ENCODE data around the gene SH3RF3.

SH3RF3 gene

DNA sequence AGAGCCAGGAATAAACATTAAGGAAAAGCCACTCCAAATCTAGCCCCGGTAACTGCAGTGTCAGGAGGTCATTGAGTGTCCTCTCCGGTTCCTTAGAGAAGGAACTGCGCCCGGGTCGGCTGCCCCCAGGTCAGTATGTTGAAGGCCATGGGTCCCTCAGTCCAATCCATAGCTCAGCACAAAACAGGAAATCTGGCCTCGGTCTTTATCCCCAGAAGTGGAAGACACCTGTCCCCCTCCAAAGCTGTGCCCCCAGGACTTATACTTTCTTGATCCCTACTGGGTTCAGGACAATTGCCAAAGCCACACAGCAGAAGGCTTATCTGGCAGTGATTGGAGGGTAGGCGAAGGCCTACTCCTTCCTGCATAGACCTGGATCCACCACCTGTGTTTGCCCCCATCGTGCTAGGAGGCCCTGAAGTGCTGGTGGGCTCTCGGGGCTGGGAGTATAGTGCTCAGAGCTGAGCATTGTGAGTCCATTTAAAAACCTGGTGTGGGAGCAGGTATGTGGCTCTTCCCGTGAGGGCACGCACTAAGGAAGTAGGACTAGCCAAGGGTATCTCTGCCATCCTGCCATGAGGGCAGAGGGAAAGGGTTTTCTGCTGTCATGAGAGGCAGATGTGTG, 306.2 kb downstream of the SH3RF3 start:
- Histone ChIP-seq H3K79me2 (no peaks in the 10 kb centered on the region), H3K9ac (no peak overlapping the region), H3K9me3 (ENCODE audit: control insufficient read depth, low read length) (no peaks in the 10 kb centered on the region), H3K27ac (no peak overlapping the region), H3K4me2 (ENCODE audit: low read length) (no peak overlapping the region), H3K4me3 (ENCODE audit: low read depth, low read length) (no peak overlapping the region), H3K36me3 (ENCODE audit: control insufficient read depth, insufficient read depth, low read length) (no peaks in the 10 kb centered on the region), H3K27me3 (ENCODE audit: control insufficient read depth, insufficient read depth, low read length) (no peaks in the 10 kb centered on the region), H2AFZ (no peak overlapping the region), H3K4me1 (no peaks in the 10 kb centered on the region)
- TF ChIP-seq, protein P1, sequence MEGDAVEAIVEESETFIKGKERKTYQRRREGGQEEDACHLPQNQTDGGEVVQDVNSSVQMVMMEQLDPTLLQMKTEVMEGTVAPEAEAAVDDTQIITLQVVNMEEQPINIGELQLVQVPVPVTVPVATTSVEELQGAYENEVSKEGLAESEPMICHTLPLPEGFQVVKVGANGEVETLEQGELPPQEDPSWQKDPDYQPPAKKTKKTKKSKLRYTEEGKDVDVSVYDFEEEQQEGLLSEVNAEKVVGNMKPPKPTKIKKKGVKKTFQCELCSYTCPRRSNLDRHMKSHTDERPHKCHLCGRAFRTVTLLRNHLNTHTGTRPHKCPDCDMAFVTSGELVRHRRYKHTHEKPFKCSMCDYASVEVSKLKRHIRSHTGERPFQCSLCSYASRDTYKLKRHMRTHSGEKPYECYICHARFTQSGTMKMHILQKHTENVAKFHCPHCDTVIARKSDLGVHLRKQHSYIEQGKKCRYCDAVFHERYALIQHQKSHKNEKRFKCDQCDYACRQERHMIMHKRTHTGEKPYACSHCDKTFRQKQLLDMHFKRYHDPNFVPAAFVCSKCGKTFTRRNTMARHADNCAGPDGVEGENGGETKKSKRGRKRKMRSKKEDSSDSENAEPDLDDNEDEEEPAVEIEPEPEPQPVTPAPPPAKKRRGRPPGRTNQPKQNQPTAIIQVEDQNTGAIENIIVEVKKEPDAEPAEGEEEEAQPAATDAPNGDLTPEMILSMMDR (IDR thresholded peaks at IDR 0.05), result no peak

DNA sequence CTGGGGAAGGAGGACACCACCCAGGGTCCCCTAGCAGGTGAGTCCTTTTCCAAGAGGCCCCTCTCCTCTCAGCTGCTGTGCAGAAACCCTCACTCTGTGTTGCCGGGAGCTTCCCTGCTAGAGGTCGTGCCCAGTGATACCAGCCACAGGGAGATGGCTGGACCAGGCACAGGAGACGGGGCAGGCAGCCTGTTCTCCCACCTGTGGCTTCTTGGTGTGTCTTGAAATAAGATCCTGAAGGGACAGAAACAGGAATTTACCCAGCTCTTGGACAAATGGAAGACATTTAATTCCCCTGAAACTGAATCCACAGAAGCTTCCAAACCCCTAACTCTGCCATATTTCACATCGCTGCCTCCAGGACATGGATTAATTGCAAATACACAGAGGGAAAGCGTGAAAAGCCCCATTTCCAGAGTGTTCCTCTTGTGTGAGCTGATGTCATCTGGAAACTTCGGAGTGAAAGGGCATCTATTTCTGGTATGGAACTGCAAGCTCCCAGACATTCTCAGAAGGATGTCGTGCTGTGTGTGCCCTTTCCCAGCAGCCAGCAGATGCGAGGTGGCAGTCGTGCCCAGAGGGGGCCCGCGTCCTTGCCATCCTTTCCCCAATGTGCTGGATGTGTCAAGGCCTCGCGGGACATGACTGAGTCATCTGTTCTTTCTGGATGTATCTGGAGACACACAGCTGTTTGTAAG, 307.0 kb downstream of the SH3RF3 start:
- H3K4me1 ChIP-seq, result no peaks in the 10 kb centered on the region
- no peaks in the 10 kb centered on the region for H3K9me3 ChIP-seq (ENCODE audit: control insufficient read depth, low read length)
- no peaks in the 10 kb centered on the region for H3K27me3 ChIP-seq (ENCODE audit: control insufficient read depth, insufficient read depth, low read length)
- no peak overlapping the region for H3K4me3 ChIP-seq (ENCODE audit: low read depth, low read length)
- no peaks in the 10 kb centered on the region for H3K36me3 ChIP-seq (ENCODE audit: control insufficient read depth, insufficient read depth, low read length)
- H3K4me2 ChIP-seq (ENCODE audit: low read length), result no peak overlapping the region
- no peak overlapping the region for H3K27ac ChIP-seq
- TF ChIP-seq, protein P1 (IDR thresholded peaks at IDR 0.05), result no peak
- no peaks in the 10 kb centered on the region for H3K79me2 ChIP-seq
- no peak overlapping the region for H2AFZ ChIP-seq
- no peak overlapping the region for H3K9ac ChIP-seq

DNA sequence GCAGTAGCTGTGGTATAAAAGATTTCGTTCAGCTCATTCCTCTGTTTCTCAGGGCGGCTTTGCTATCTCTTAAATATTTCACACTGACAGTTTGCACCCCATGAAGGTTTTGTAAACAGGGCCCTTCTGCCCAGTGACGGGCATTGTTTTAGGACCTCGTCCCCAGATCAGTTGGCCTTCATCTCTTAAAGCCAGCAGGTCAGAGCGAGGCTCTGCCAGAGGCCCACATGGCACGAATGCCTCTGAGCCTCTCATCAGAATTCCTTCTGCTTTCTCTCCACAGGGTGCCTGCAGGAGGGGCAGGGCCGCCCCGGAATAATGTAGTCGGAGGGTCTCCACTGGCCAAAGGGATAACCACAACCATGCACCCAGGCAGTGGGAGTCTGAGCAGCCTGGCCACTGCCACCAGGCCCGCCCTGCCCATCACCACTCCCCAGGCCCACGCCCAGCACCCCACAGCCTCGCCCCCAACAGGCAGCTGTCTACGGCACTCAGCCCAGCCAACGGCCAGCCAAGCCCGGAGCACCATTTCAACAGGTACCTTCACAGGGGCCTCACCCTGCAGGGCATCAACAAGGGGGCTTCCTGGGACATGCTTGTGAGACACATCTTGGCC, 307.7 kb downstream of the SH3RF3 start:
- no peaks in the 10 kb centered on the region for H3K27me3 ChIP-seq (ENCODE audit: control insufficient read depth, insufficient read depth, low read length)
- no peak overlapping the region for H3K27ac ChIP-seq
- no peak overlapping the region for H3K4me3 ChIP-seq (ENCODE audit: low read depth, low read length)
- no peak overlapping the region for H2AFZ ChIP-seq
- no peak overlapping the region for H3K4me2 ChIP-seq (ENCODE audit: low read length)
- H3K9me3 ChIP-seq (ENCODE audit: control insufficient read depth, low read length), result no peaks in the 10 kb centered on the region
- TF ChIP-seq, protein P1 (IDR thresholded peaks at IDR 0.05), result no peak
- no peaks in the 10 kb centered on the region for H3K4me1 ChIP-seq
- H3K79me2 ChIP-seq, result no peaks in the 10 kb centered on the region
- no peak overlapping the region for H3K9ac ChIP-seq
- H3K36me3 ChIP-seq (ENCODE audit: control insufficient read depth, insufficient read depth, low read length), result no peaks in the 10 kb centered on the region

GRCh38 chr2:109437325-109438090, 308.5 kb downstream of the SH3RF3 start:
- no peak overlapping the region for H3K9ac ChIP-seq
- no peak overlapping the region for H2AFZ ChIP-seq
- H3K27ac ChIP-seq, result no peak overlapping the region
- H3K4me2 ChIP-seq (ENCODE audit: low read length), result no peak overlapping the region
- H3K79me2 ChIP-seq, result no peaks in the 10 kb centered on the region
- TF ChIP-seq, protein P1 (IDR thresholded peaks at IDR 0.05), result no peak
- H3K4me3 ChIP-seq (ENCODE audit: low read depth, low read length), result no peak overlapping the region
- no peaks in the 10 kb centered on the region for H3K4me1 ChIP-seq
- no peaks in the 10 kb centered on the region for H3K9me3 ChIP-seq (ENCODE audit: control insufficient read depth, low read length)
- no peaks in the 10 kb centered on the region for H3K27me3 ChIP-seq (ENCODE audit: control insufficient read depth, insufficient read depth, low read length)
- H3K36me3 ChIP-seq (ENCODE audit: control insufficient read depth, insufficient read depth, low read length), result no peaks in the 10 kb centered on the region
